ENCODE data around the gene ZSWIM4.

ZSWIM4 gene

GRCh38 chr19:13826652-13827235 is 31.5 kb downstream of the ZSWIM4 start:
- DNase-seq, result no peak
- no peaks in the 10 kb centered on the region for H3K9me3 Mint-ChIP-seq
- H3K4me1 Mint-ChIP-seq, result peaks cover 5% of the 10 kb centered on the region
- H3K4me3 Mint-ChIP-seq, result no peak overlapping the region
- H3K27ac Mint-ChIP-seq, result no peak overlapping the region
- H3K27me3 Mint-ChIP-seq, result no peaks in the 10 kb centered on the region
- H3K36me3 Mint-ChIP-seq, result peaks cover 24% of the 10 kb centered on the region
- CTCF ChIA-PET, result interaction anchor here (1.1 kb wide), 1 partner anchor 36 kb away, joined by 5 read pairs; no protein-coding TSS in a partner anchor

GRCh38 chr19:13827656-13828055 is 32.4 kb downstream of the ZSWIM4 start:
- DNase-seq, result no peak
- no peak overlapping the region for H3K27ac Mint-ChIP-seq

GRCh38 chr19:13830114-13830740 is 35.0 kb downstream of the ZSWIM4 start:
- Mint-ChIP-seq H3K27me3 (no peaks in the 10 kb centered on the region), H3K36me3 (peaks cover 36% of the 10 kb centered on the region), H3K4me3 (no peak overlapping the region), H3K4me1 (peaks cover 26% of the 10 kb centered on the region), H3K27ac (no peak overlapping the region), H3K9me3 (no peaks in the 10 kb centered on the region)
- CTCF ChIA-PET, result no interaction called here
- DNase-seq, result no peak

More at GRCh38 chr19:13827656-13828055, 32.4 kb downstream of the ZSWIM4 start:
- Mint-ChIP-seq H3K9me3 (no peaks in the 10 kb centered on the region), H3K27me3 (no peaks in the 10 kb centered on the region), H3K36me3 (peaks cover 25% of the 10 kb centered on the region), H3K4me3 (no peak overlapping the region), H3K4me1 (peaks cover 5% of the 10 kb centered on the region)
- CTCF ChIA-PET, result interaction anchor here (1.1 kb wide), 1 partner anchor 35 kb away, joined by 5 read pairs; no protein-coding TSS in a partner anchor

- Mint-ChIP-seq H3K4me3 (no peak overlapping the region), H3K36me3 (peaks cover 32% of the 10 kb centered on the region), H3K4me1 (peaks cover 29% of the 10 kb centered on the region), H3K9me3 (no peaks in the 10 kb centered on the region), H3K27me3 (no peaks in the 10 kb centered on the region), H3K27ac (no peak overlapping the region)
- CTCF ChIA-PET, result no interaction called here
- no peak for DNase-seq
These were observed 35.7 kb downstream of the ZSWIM4 start for GRCh38 chr19:13830741-13831536.

- peaks cover 29% of the 10 kb centered on the region for H3K36me3 Mint-ChIP-seq
- CTCF ChIA-PET, result interaction anchor here (1.1 kb wide), 1 partner anchor 30 kb away, joined by 5 read pairs; no protein-coding TSS in a partner anchor
- no peaks in the 10 kb centered on the region for H3K9me3 Mint-ChIP-seq
- no peak for DNase-seq
- no peaks in the 10 kb centered on the region for H3K27me3 Mint-ChIP-seq
- peaks cover 35% of the 10 kb centered on the region for H3K4me1 Mint-ChIP-seq
- H3K4me3 Mint-ChIP-seq, result no peak overlapping the region
- no peak overlapping the region for H3K27ac Mint-ChIP-seq
These were observed 36.6 kb downstream of the ZSWIM4 start for GRCh38 chr19:13831537-13832467.

GRCh38 chr19:13833330-13834243 is 38.3 kb downstream of the ZSWIM4 start:
- peak overlapping the region; percentile 74 for H3K4me3 Mint-ChIP-seq
- no peaks in the 10 kb centered on the region for H3K9me3 Mint-ChIP-seq
- peaks cover 52% of the 10 kb centered on the region for H3K4me1 Mint-ChIP-seq
- CTCF ChIA-PET, result interaction anchor here (0.7 to 4.5 kb wide), 4 partner anchors 13 to 234 kb away, joined by 3 to 17 read pairs (median 4); no protein-coding TSS in a partner anchor
- peaks cover 35% of the 10 kb centered on the region for H3K36me3 Mint-ChIP-seq
- peak; percentile 96 for DNase-seq
- no peaks in the 10 kb centered on the region for H3K27me3 Mint-ChIP-seq
- H3K27ac Mint-ChIP-seq, result peak overlapping the region; percentile 85

GRCh38 chr19:13834244-13835069 is 39.2 kb downstream of the ZSWIM4 start:
- peaks cover 61% of the 10 kb centered on the region for H3K4me1 Mint-ChIP-seq
- no peak for DNase-seq
- CTCF ChIA-PET, result interaction anchor here (0.7 to 4.5 kb wide), 2 partner anchors 12 to 235 kb away, joined by 3 to 17 read pairs; no protein-coding TSS in a partner anchor
- H3K27ac Mint-ChIP-seq, result peak overlapping the region; percentile 85
- peak overlapping the region; percentile 74 for H3K4me3 Mint-ChIP-seq
- H3K9me3 Mint-ChIP-seq, result no peaks in the 10 kb centered on the region
- H3K27me3 Mint-ChIP-seq, result no peaks in the 10 kb centered on the region
- peaks cover 35% of the 10 kb centered on the region for H3K36me3 Mint-ChIP-seq

GRCh38 chr19:13835791-13836723 is 40.8 kb downstream of the ZSWIM4 start:
- Mint-ChIP-seq H3K4me3 (peak overlapping the region; percentile 77), H3K27me3 (no peaks in the 10 kb centered on the region), H3K27ac (peak overlapping the region; percentile 97), H3K4me1 (peaks cover 72% of the 10 kb centered on the region), H3K9me3 (no peaks in the 10 kb centered on the region), H3K36me3 (peaks cover 48% of the 10 kb centered on the region)
- no peak for DNase-seq
- CTCF ChIA-PET, result interaction anchor here (1.0 to 4.5 kb wide), 9 partner anchors 11 to 52 kb away, joined by 3 to 17 read pairs (median 5); partner anchors contain the start of gene ZSWIM4

GRCh38 chr19:13838435-13839129 is 43.3 kb downstream of the ZSWIM4 start:
- Mint-ChIP-seq H3K4me3 (peak overlapping the region; percentile 93), H3K36me3 (peaks cover 46% of the 10 kb centered on the region), H3K9me3 (no peaks in the 10 kb centered on the region), H3K27ac (peak overlapping the region; percentile 97), H3K4me1 (peaks cover 76% of the 10 kb centered on the region), H3K27me3 (no peaks in the 10 kb centered on the region)
- no peak for DNase-seq
- CTCF ChIA-PET, result interaction anchor here (0.9 to 2.9 kb wide), 3 partner anchors 24 to 54 kb away, joined by 3 to 14 read pairs (median 4); no protein-coding TSS in a partner anchor

- CTCF ChIA-PET, result interaction anchor here (0.9 to 2.9 kb wide), 3 partner anchors 23 to 55 kb away, joined by 3 to 14 read pairs (median 4); no protein-coding TSS in a partner anchor
- peak; percentile 89 for DNase-seq
- Mint-ChIP-seq H3K36me3 (peaks cover 41% of the 10 kb centered on the region), H3K27me3 (no peaks in the 10 kb centered on the region), H3K4me1 (peaks cover 76% of the 10 kb centered on the region), H3K9me3 (no peaks in the 10 kb centered on the region), H3K27ac (peak overlapping the region; percentile 97), H3K4me3 (peak overlapping the region; percentile 93)
These were observed 44.1 kb downstream of the ZSWIM4 start for GRCh38 chr19:13839130-13839937.

Data from activated naive CD4-positive, alpha-beta T cell treated with anti-CD3 and anti-CD28 coated beads, Interleukin-2, amount 10 ng/mL, durations not matched to agents 7 days and 5 days (primary cell).